Tibial nerve (tissue), 4 donors: ENCODE measurements around the gene CFAP46.

Experiments
- EP300 ChIP-seq, 2 donors: sonication (generic); formaldehyde crosslinking; IDR thresholded peaks; one replicate each; pipeline ENCODE4 v1.6.1; 2017; ENCODE audit warnings: antibody characterized with exemption in 2 of 2, mild to moderate bottlenecking in 1 of 2
- TF ChIP-seq, protein P1 (sequence below), 5 experiments: fragments of 200-600 bp in 3 of 5; fragments of 450-650 bp in 2 of 5; sonication (generic) in 3 of 5; IDR thresholded peaks; one replicate each; pipeline ENCODE4 v1.5.1; 2016 to 2019; ENCODE audit warnings: antibody characterized with exemption in 5 of 5, mild to moderate bottlenecking in 3 of 5, moderate library complexity in 2 of 5

DNA sequence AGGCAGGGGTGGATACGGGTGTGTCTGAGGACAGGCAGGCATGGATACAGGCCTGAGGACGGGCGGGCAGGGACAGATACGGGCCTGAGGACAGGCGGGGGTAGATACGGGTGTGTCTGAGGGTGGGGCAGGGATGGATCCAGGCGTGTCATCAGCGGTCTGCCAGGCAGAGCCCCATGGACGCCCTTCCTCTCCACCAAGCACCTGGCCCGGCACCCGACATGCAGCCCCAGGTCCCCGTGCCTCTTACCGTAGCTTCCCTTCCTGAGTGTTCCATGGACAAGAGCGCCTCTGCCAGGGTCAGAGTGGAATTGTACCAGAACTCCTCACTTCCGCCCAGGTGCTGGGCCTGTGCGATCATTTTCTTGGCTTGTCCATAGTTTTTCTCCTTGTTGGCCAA is 81.8 kb downstream of the CFAP46 start:
- TF ChIP-seq, protein P1, sequence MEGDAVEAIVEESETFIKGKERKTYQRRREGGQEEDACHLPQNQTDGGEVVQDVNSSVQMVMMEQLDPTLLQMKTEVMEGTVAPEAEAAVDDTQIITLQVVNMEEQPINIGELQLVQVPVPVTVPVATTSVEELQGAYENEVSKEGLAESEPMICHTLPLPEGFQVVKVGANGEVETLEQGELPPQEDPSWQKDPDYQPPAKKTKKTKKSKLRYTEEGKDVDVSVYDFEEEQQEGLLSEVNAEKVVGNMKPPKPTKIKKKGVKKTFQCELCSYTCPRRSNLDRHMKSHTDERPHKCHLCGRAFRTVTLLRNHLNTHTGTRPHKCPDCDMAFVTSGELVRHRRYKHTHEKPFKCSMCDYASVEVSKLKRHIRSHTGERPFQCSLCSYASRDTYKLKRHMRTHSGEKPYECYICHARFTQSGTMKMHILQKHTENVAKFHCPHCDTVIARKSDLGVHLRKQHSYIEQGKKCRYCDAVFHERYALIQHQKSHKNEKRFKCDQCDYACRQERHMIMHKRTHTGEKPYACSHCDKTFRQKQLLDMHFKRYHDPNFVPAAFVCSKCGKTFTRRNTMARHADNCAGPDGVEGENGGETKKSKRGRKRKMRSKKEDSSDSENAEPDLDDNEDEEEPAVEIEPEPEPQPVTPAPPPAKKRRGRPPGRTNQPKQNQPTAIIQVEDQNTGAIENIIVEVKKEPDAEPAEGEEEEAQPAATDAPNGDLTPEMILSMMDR (IDR thresholded peaks at IDR 0.05): no peak
- no peak for TF ChIP-seq EP300 (IDR thresholded peaks at IDR 0.05)
